Measurements from ENCODE around the gene ATP9A.

GRCh38 chr20:51803148-51803854 is 35.1 kb upstream of the ATP9A start:
- TF ChIP-seq CTCF (IDR thresholded peaks at IDR 0.05) (no peak), POLR2A (IDR thresholded peaks at IDR 0.05) (no peak)

Measured in body of pancreas (tissue), 4 donors.